HCT116 (cell line): ENCODE data around the gene CXXC5. TPM values are rescaled to one million over a fixed set of nuclear protein-coding genes. Genes with fewer than 3 reads are reported as not detected.

Experiments
- ATAC-seq: fragments of 200-7000 bp; cut with Tn5 transposase; 2 replicates; pipeline ENCODE4 v1.9.1; 2020; ENCODE audit warnings: mild to moderate bottlenecking, moderate library complexity
- BruUV-seq: library from RNA; stranded (reverse); fragments of 400-500 nt; replicated peaks from 2 replicates; lab custom pipeline; 2021; lab: Mats Ljungman, UMichigan
- CTCF ChIA-PET: fragments of 300-600 bp; sonication (Branson Sonifier 250); formaldehyde crosslinking; loops from one replicate; lab custom pipeline; 2021; ENCODE audit warnings: antibody characterized with exemption; lab: Charles Lee
- POLR2A ChIA-PET: fragments of 300-600, 350-600 bp; sonication (Branson Sonifier 250); formaldehyde crosslinking; loops from one replicate; lab custom pipeline; 2021; ENCODE audit warnings: antibody characterized with exemption; lab: Charles Lee
- RAD21 ChIA-PET, 2 experiments: fragments of 300-600 bp; sonication (Branson Sonifier 250); formaldehyde crosslinking; loops; one replicate each; lab custom pipeline; 2023; ENCODE audit warnings: low total read pairs in 2 of 2; ENCODE audit not compliant: uncharacterized antibody in 2 of 2, unreplicated experiment in 2 of 2, low non-redundant PET in 1 of 2; lab: Charles Lee
- DNase-seq: peaks from one replicate; pipeline ENCODE4 v3.0.0-alpha.2; 2010; ENCODE audit warnings: low read depth, low spot score
- H2AFZ ChIP-seq: fragments of 200-600 bp; shearing (Covaris generic), sonication (generic); 2 replicates; pipeline ENCODE4 v1.6.1; 2017; ENCODE audit warnings: low read depth, mixed run types, mixed read lengths, antibody characterized with exemption, low read length; ENCODE audit not compliant: poor library complexity, severe bottlenecking
- H3K27ac ChIP-seq: 2 replicates; pipeline ENCODE4 v1.5.1; 2012; ENCODE audit warnings: low read depth, low read length
- H3K27me3 ChIP-seq: fragments of 200-600 bp; sonication (generic); 2 replicates; pipeline ENCODE4 v1.6.1; 2016; ENCODE audit warnings: mixed run types, low read length, mixed read lengths; ENCODE audit not compliant: insufficient read depth
- H3K36me3 ChIP-seq, 2 experiments: fragments of 200-500 bp in 1 of 2; fragments of 200-600 bp in 1 of 2; sonication (Bioruptor generic) in 1 of 2; sonication (generic) in 1 of 2; 2 replicates each; pipeline versions ENCODE4 v1.5.1 to v1.6.1; 2014 to 2016; ENCODE audit warnings: low read length in 2 of 2, inconsistent platforms in 1 of 2, mixed read lengths in 1 of 2, mixed run types in 1 of 2; ENCODE audit not compliant: insufficient read depth in 2 of 2, control insufficient read depth in 1 of 2
- H3K4me1 ChIP-seq, 2 experiments: fragments of 200-600 bp in 1 of 2; sonication (generic) in 1 of 2; 2 replicates each; pipeline versions ENCODE4 v1.5.1 to v1.6.1; 2012 to 2017; ENCODE audit warnings: low read length in 2 of 2, inconsistent platforms in 1 of 2, mild to moderate bottlenecking in 1 of 2, mixed read lengths in 1 of 2, mixed run types in 1 of 2, moderate library complexity in 1 of 2; ENCODE audit not compliant: insufficient read depth in 2 of 2, control insufficient read depth in 1 of 2
- H3K4me2 ChIP-seq: fragments of 200-600 bp; sonication (generic); 2 replicates; pipeline ENCODE4 v1.6.1; 2017; ENCODE audit warnings: mixed run types, low read length, mixed read lengths
- H3K4me3 ChIP-seq, 2 experiments: fragments of 200-600 bp in 1 of 2; sonication (generic) in 1 of 2; replicated peaks in 1 of 2; 2 replicates each; pipeline ENCODE4 v1.5.1; 2011 to 2016; ENCODE audit warnings: low read length in 2 of 2, control low read depth in 1 of 2, low read depth in 1 of 2, mild to moderate bottlenecking in 1 of 2, mixed read lengths in 1 of 2, mixed run types in 1 of 2
- H3K79me2 ChIP-seq: fragments of 200-600 bp; sonication (generic); 2 replicates; pipeline ENCODE4 v1.6.1; 2017; ENCODE audit warnings: mild to moderate bottlenecking, mixed run types, low read length, moderate library complexity, mixed read lengths; ENCODE audit not compliant: insufficient read depth
- H3K9ac ChIP-seq: fragments of 200-600 bp; sonication (generic); 2 replicates; pipeline ENCODE4 v1.6.1; 2016; ENCODE audit warnings: low read length, mixed read lengths
- H3K9me2 ChIP-seq: fragments of 200-600 bp; sonication (generic), shearing (Covaris generic); 2 replicates; pipeline ENCODE4 v1.6.1; 2017; ENCODE audit warnings: mixed run types, mild to moderate bottlenecking, moderate library complexity; ENCODE audit not compliant: insufficient read depth
- H3K9me3 ChIP-seq, 2 experiments: fragments of 200-500 bp in 1 of 2; fragments of 200-600 bp in 1 of 2; sonication (Bioruptor generic) in 1 of 2; sonication (generic) in 1 of 2; 2 replicates each; pipeline ENCODE4 v1.6.1; 2014 to 2017; ENCODE audit warnings: low read length in 2 of 2, mixed read lengths in 2 of 2, inconsistent platforms in 1 of 2, low read depth in 1 of 2, mild to moderate bottlenecking in 1 of 2, mixed run types in 1 of 2, moderate library complexity in 1 of 2; ENCODE audit not compliant: control insufficient read depth in 1 of 2, insufficient read depth in 1 of 2
- H4K20me1 ChIP-seq: fragments of 200-600 bp; sonication (generic), shearing (Covaris generic); 2 replicates; pipeline ENCODE4 v1.6.1; 2017; ENCODE audit warnings: mixed run types, mild to moderate bottlenecking, moderate library complexity; ENCODE audit not compliant: insufficient read depth
- CBX3 ChIP-seq: IDR thresholded peaks from 2 replicates; pipeline ENCODE4 v1.6.1; 2012; ENCODE audit warnings: low read depth
- CTCF ChIP-seq, 3 experiments: fragments of 200-600 bp in 1 of 3; sonication (generic) in 1 of 3; IDR thresholded peaks in 2 of 3; conservative IDR thresholded peaks in 1 of 3; 2 replicates each; pipeline ENCODE4 v1.5.1; 2012 to 2017; ENCODE audit warnings: low read depth in 2 of 3, low read length in 2 of 3, antibody characterized with exemption in 1 of 3, borderline replicate concordance in 1 of 3, control low read depth in 1 of 3, mild to moderate bottlenecking in 1 of 3, mixed read lengths in 1 of 3, mixed run types in 1 of 3, moderate library complexity in 1 of 3; ENCODE audit not compliant: insufficient read depth in 1 of 3
- ELF1 ChIP-seq: IDR thresholded peaks from 2 replicates; pipeline ENCODE4 v1.6.1; 2012; ENCODE audit warnings: low read depth, borderline replicate concordance
- EZH2 ChIP-seq: fragments of 200-600 bp; sonication (generic); IDR thresholded peaks from 2 replicates; pipeline ENCODE4 v1.6.1; 2017; ENCODE audit warnings: antibody characterized with exemption, mixed run types
- EZH2phosphoT487 ChIP-seq: fragments of 200-600 bp; IDR thresholded peaks from 2 replicates; pipeline ENCODE4 v1.6.1; 2018; ENCODE audit warnings: antibody characterized with exemption, borderline replicate concordance
- FOSL1 ChIP-seq: IDR thresholded peaks from 2 replicates; pipeline ENCODE4 v1.6.1; 2012; ENCODE audit warnings: low read depth
- POLR2A ChIP-seq: IDR thresholded peaks from 2 replicates; pipeline ENCODE4 v1.7.0; 2011; ENCODE audit warnings: borderline replicate concordance; ENCODE audit not compliant: insufficient read depth, insufficient read length; ENCODE audit errors: extremely low read depth
- POLR2AphosphoS5 ChIP-seq: IDR thresholded peaks from 2 replicates; pipeline ENCODE4 v1.6.1; 2011; ENCODE audit warnings: mild to moderate bottlenecking, low read depth, low read length, moderate library complexity
- RAD21 ChIP-seq: IDR thresholded peaks from 2 replicates; pipeline ENCODE4 v1.6.1; 2012; ENCODE audit warnings: low read depth, mild to moderate bottlenecking
- SIN3A ChIP-seq: IDR thresholded peaks from 2 replicates; pipeline ENCODE4 v1.6.1; 2012; ENCODE audit warnings: low read depth
- TCF7L2 ChIP-seq: IDR thresholded peaks from 2 replicates; pipeline ENCODE4 v1.7.0; 2011; ENCODE audit warnings: borderline replicate concordance, inconsistent platforms; ENCODE audit not compliant: insufficient read depth, insufficient read length; ENCODE audit errors: extremely low read depth
- intact Hi-C: fragments of 100-400 bp; cut with micrococcal nuclease; formaldehyde crosslinking; loops from 2 replicates; pipeline ENCODE4 v1.10.0; 2022
- total RNA-seq: library from RNA; stranded (reverse); gene quantifications from one replicate; pipeline ENCODE4 v1.2.1, GENCODE V29; 2021; ENCODE audit not compliant: unreplicated experiment

Gene CXXC5
- total RNA-seq, 1 experiment from 2014 or later: 43.1 TPM

DNA sequence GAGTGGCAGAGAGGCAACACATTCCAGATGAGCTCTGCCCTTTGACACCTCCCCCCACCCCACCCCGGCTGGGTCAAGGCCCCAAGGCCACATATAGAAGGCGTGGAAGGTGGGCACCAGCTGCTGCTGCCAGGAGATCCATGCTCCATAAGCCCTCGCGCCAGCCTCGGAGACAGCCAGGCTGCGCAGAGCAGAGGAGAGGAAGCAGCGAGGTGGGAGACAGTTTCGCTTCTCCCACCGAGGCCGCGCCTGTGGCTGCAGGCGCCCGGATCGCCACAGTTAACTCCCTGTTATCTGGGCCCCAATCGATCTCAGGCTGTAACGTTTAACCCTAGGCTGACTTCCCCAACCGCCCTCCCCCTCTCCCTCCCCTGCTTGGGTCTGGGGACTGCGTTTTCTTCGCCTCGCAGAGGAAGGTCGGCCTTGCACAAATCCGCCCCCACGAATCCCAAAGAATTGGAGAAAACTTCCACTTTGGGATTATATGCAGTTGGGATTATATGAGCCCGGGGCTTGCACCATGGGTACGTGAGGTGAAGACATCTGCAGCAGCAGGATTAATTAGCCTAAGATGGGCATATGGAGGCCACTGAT is 1.1 kb upstream of the CXXC5 start (continued):
- TF ChIP-seq CBX3: no peak
- no peak for TF ChIP-seq CTCF (IDR thresholded peaks at IDR 0.05 in 2 of 3, conservative IDR thresholded peaks at IDR 0.05 in 1 of 3; ENCODE audit: borderline replicate concordance in 1 of 3, insufficient read depth in 1 of 3, low read depth in 2 of 3, low read length in 2 of 3)
- TF ChIP-seq ELF1: no peak
- no peak for TF ChIP-seq POLR2AphosphoS5
- no peak for TF ChIP-seq EZH2
- TF ChIP-seq RAD21: no peak
- TF ChIP-seq SIN3A: no peak
- TF ChIP-seq TCF7L2: no peak

GRCh38 chr5:139647506-139648204 is 494 bp upstream of the CXXC5 start:
- TF ChIP-seq FOSL1 (no peak), TCF7L2 (no peak), POLR2A (no peak), EZH2phosphoT487 (no peak)
- DNase-seq (no peak), ATAC-seq (no peak)
- Histone ChIP-seq H4K20me1 (peaks cover 6% of the 10 kb centered on the region; the same call in 1 of the 2 replicates), H3K9me2 (no peaks in the 10 kb centered on the region), H3K4me3 (peak overlapping the region; percentile 80 to 84), H3K9me3 (no peaks in the 10 kb centered on the region), H3K36me3 (no peaks in the 10 kb centered on the region), H2AFZ (peak overlapping the region; percentile 70), H3K4me1 (peaks cover 52 to 63% of the 10 kb centered on the region in 2 experiments), H3K9ac (peak overlapping the region; percentile 87), H3K27ac (peak overlapping the region; percentile 59), H3K4me2 (peak overlapping the region; percentile 84), H3K79me2 (peaks cover 39% of the 10 kb centered on the region), H3K27me3 (no peaks in the 10 kb centered on the region)
- no TSS peak for BruUV-seq
- intact Hi-C loops: loop anchor here (1.0 kb wide), 1 partner anchor 9 kb away; no protein-coding TSS in a partner anchor
- ChIA-PET POLR2A (interaction anchor here (0.5 to 3.9 kb wide), 5 partner anchors 10 to 61 kb away, joined by 3 to 62 read pairs (median 3); no protein-coding TSS in a partner anchor), RAD21 (interaction anchor here (0.8 to 1.9 kb wide), 7 partner anchors 10 to 118 kb away, joined by 3 to 31 read pairs (median 5); no protein-coding TSS in a partner anchor), CTCF (interaction anchor here (0.9 to 1.9 kb wide), 6 partner anchors 11 to 128 kb away, joined by 3 to 56 read pairs (median 8); no protein-coding TSS in a partner anchor)
